Small intestine (tissue), 16 donors: ENCODE measurements around the gene HEMGN. TPM values are rescaled to one million over a fixed set of nuclear protein-coding genes. Genes with fewer than 3 reads are reported as not detected.

Experiments
- DNase-seq, 2 donors: peaks; one replicate each; pipeline versions ENCODE4 v3.0.0 to v3.0.0-alpha.2; 2013
- FAIRE-seq: peaks from 2 replicates; lab custom pipeline; 2012; peaks lifted over from hg19 to GRCh38; lab: Jason Lieb, UNC
- H3K27ac ChIP-seq, 3 donors: one replicate each; pipeline ENCODE4 v1.5.1; 2013; ENCODE audit warnings: low read length in 2 of 3, mild to moderate bottlenecking in 2 of 3, control low read depth in 1 of 3, inconsistent platforms in 1 of 3, low read depth in 1 of 3, moderate library complexity in 1 of 3
- H3K27me3 ChIP-seq, 3 donors: one replicate each; pipeline ENCODE4 v1.6.1; 2013; ENCODE audit warnings: low read length in 3 of 3, inconsistent platforms in 1 of 3; ENCODE audit not compliant: control insufficient read depth in 3 of 3, insufficient read depth in 3 of 3
- H3K36me3 ChIP-seq, 3 donors: one replicate each; pipeline ENCODE4 v1.6.1; 2013; ENCODE audit warnings: low read length in 3 of 3, inconsistent platforms in 1 of 3, low read depth in 1 of 3, mild to moderate bottlenecking in 1 of 3, moderate library complexity in 1 of 3; ENCODE audit not compliant: control insufficient read depth in 3 of 3, insufficient read depth in 2 of 3
- H3K4me1 ChIP-seq, 3 donors: one replicate each; pipeline ENCODE4 v1.6.1; 2013; ENCODE audit warnings: low read length in 2 of 3, inconsistent platforms in 1 of 3, low read depth in 1 of 3, mild to moderate bottlenecking in 1 of 3, moderate library complexity in 1 of 3; ENCODE audit not compliant: control insufficient read depth in 3 of 3, insufficient read depth in 2 of 3
- H3K4me3 ChIP-seq, 3 donors: one replicate each; pipeline ENCODE4 v1.5.1; 2013; ENCODE audit warnings: low read length in 3 of 3, control low read depth in 1 of 3, inconsistent platforms in 1 of 3, low read depth in 1 of 3, mild to moderate bottlenecking in 1 of 3, moderate library complexity in 1 of 3
- H3K9me3 ChIP-seq, 2 donors: one replicate each; pipeline ENCODE4 v1.6.1; 2013; ENCODE audit warnings: low read depth in 1 of 2, low read length in 1 of 2; ENCODE audit not compliant: control insufficient read depth in 2 of 2, insufficient read depth in 1 of 2
- WGBS, 3 donors: extraction: QIAGEN DNeasy Blood & Tissue Kit; methylation state at CpG; one replicate each; pipeline ENCODE4 v1.1.7; 2013; 5-methylcytosine and 5-hydroxymethylcytosine counted together
- long read RNA-seq, 10 donors: transcript quantifications; one replicate each; lab custom pipeline, GENCODE V29; 2026
- polyA plus RNA-seq, 4 donors: library from polyadenylated mRNA; stranded (reverse) in 3 of 4; unstranded in 1 of 4; fragments of 200-250 nt in 3 of 4; fragments of 120-200 nt in 1 of 4; gene quantifications; one replicate each; pipeline versions ENCODE4 v1.2.1 to v1.2.3, GENCODE V29; 2013
- donor health status: healthy with polysubstance abuse.
- donor health status: control.
- donor health status: control.
- donor health status: Bipolar disorder and iron deficiency.
- donor health status: healthy.

The HEMGN gene, protein sequence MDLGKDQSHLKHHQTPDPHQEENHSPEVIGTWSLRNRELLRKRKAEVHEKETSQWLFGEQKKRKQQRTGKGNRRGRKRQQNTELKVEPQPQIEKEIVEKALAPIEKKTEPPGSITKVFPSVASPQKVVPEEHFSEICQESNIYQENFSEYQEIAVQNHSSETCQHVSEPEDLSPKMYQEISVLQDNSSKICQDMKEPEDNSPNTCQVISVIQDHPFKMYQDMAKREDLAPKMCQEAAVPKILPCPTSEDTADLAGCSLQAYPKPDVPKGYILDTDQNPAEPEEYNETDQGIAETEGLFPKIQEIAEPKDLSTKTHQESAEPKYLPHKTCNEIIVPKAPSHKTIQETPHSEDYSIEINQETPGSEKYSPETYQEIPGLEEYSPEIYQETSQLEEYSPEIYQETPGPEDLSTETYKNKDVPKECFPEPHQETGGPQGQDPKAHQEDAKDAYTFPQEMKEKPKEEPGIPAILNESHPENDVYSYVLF
- under 1 TPM in 2 of 4 donors, not detected in 2; 0.03 to 0.74 TPM for polyA plus RNA-seq
- long read RNA-seq, donor 1, result 0 reads
- long read RNA-seq, donor 2, result 0 reads
- long read RNA-seq, donor 3, result 0 reads
- long read RNA-seq, donor 4, result 0 reads
- long read RNA-seq, donor 5, result 0 reads
- long read RNA-seq, donor 6, result 0 reads
- long read RNA-seq, donor 7, partial matches to known transcripts, result 5 of 6 reads
- long read RNA-seq, donor 7, other reads (novel, unspliced or antisense), result 0 of 6 reads
- long read RNA-seq, donor 8, result 0 reads
- long read RNA-seq, donor 9, result 0 reads
- long read RNA-seq, donor 10, result 0 reads

DNA sequence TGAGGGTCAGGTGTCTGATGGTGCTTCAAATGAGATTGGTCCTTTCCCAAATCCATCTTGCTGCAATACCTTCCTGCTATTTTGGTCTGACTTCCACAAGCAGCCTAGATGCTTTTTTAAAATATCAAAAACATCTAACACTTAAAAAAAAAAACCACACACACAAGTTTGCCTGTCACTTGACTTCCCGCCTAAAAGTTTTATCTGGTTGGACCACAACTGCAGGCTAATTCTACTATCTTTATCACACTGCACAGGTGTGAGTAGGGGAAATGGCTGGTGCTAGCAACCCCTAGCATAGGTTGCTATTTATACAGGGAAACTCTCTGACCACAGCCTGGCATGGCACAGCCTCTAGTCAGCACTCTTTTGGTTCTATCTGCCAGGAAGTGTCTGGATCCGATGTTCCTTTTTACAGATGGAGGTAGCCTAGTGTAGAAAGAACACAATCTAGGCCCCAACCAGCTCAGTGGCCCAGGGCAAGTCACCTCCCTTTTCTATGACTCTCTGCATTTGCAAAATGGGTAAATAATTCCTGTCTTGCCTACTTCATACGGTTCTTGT lies at the start of gene HEMGN:
HEMGN (minus strand) TSS at position 92 of the 564 bp plus-strand sequence; CDS start at position 56, 36 bp downstream.
- 49 to 60% (median 56%) methylated on average over 3 of the region's 3 CpGs for WGBS, 3 donors
- Histone ChIP-seq H3K4me3 (no peak within 1 kb of the TSS), H3K4me1 (no peaks in the 10 kb centered on the region), H3K9me3 (no peaks in the 10 kb centered on the region), H3K27ac (peak within 1 kb of the TSS in 1 of 3 donors; percentile 35), H3K27me3 (peaks cover 3 to 23% (median 5%) of the 10 kb centered on the region in 3 donors), H3K36me3 (no peaks in the 10 kb centered on the region)
- DNase-seq, result peak in 1 of 2 donors; percentile 17
- FAIRE-seq, result no peak

DNA sequence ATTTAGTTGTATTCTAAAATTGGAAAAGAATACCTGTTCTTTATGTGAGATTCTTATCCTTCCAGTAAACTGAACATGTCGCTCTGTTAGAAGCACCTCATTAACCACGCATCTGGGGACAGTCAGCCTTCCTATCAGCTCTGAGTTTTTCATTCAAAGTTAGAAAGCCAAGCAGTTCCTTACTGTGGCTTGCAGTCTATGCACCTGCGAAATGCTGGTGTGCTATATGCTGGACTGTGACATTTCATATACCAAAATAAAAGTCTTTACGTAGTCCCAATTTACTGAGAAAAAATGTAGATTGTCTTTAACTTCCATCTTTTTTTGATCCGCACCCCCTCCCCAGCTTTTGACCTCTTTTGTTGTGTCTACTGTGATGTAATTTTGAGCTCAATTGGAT lies 49.5 kb upstream of the HEMGN start:
- no peak for DNase-seq
- H3K4me1 ChIP-seq, result peaks cover 5 to 21% (median 14%) of the 10 kb centered on the region in 3 donors
- H3K9me3 ChIP-seq, result no peaks in the 10 kb centered on the region
- H3K27ac ChIP-seq, result no peak overlapping the region
- no peaks in the 10 kb centered on the region for H3K27me3 ChIP-seq
- 79 to 83% (median 82%) methylated on average over 5 of the region's 5 CpGs for WGBS, 3 donors
- H3K4me3 ChIP-seq, result no peak overlapping the region
- no peaks in the 10 kb centered on the region for H3K36me3 ChIP-seq
- FAIRE-seq, result no peak

DNA sequence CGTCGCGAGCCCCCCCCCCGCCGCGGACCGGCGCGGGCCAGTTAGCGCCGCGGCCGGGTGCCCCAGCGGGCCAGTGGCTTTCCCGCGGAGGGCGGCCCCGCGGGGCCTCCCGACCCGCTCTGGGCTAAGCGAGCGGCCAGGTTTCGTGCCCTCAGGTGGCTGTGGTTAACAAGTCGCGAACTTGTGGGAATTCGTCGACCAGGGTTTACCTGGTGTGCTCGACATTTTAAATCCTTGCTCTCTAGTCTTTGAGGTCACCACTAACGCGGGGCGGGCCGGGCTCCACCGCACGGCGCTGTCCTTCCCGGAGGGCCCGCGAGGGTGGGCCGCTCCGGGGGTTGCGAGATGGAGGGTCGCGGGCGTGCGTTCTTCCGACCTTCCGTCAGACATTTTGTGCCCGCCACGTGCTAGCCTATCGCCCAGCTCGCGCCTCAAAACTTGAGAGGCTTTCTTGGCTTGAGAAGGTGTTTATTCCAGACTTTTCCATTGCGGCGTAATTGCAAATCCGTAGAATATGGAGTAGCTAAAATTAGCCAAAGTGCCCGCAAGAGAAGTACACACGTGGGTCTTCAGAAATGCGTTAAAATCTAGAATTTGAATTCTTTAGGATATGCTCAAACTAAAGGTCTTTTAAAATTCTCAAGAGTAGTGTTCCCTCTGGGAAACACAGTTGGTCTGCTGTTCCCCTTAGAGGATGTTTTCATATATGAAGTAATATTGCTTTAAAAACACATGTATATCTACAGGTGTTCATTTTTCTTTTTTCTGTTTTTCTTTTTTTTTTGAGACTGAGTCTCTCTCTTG lies 47.3 kb upstream of the HEMGN start:
- Histone ChIP-seq H3K36me3 (no peaks in the 10 kb centered on the region), H3K4me1 (peaks cover 3 to 13% (median 12%) of the 10 kb centered on the region in 3 donors), H3K27ac (peak overlapping the region; percentile 79 to 99 (median 95)), H3K4me3 (peak overlapping the region; percentile 45 to 97 (median 95)), H3K9me3 (no peaks in the 10 kb centered on the region), H3K27me3 (no peaks in the 10 kb centered on the region)
- DNase-seq (peak in 1 of 2 donors; percentile 30), FAIRE-seq (no peak)
- WGBS, 3 donors, result 8 to 24% (median 12%) methylated on average over 46 to 59 of the region's 59 CpGs

DNA sequence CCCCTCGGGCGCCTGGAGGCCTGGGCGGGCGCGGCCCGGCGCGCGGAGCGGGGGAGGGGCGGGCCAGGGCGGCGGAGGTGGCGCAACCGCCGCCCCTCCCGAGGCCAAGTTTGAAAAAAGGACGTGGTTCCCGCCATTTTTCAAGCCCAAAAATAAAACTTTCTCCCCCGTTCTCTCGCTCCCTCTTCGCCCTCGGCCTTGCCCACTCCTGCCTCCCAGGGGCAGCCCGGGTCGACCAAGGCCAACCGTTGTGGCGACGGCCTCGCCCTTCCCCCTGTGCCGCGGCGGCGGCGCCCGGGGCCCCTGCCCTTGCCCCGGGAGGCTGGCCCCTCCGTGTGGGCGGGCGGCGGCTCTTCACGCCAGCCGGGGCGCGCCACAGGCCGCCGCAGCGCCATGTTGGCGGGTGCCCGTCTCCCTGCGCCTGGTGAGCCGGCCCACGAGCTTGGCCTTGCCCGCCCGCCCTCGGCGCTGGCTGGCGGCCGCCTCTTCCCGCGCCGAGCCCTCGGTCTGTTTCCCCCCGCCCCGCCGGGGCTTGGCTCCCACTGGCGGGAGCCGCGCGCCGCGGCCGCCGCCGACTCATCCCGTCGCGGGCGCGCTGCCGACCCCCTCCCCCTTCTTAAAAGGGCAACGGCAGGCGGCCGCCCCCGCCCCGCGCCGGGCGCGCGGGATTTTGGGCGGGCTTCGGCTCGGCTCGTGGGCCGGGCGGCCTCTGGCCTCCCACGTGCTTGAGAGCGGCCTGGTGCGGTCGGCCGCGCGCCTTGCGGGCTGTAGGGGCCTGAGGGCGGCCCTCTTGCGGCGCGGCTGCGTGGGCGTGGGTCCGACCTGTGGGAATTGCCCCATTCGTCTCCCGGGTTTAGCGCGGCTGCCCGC lies 46.5 kb upstream of the HEMGN start:
- no peaks in the 10 kb centered on the region for H3K27me3 ChIP-seq
- H3K36me3 ChIP-seq, result no peaks in the 10 kb centered on the region
- FAIRE-seq (no peak), DNase-seq (peak; percentile 62 to 90)
- H3K27ac ChIP-seq, result peak overlapping the region; percentile 92 to 99 (median 95)
- H3K9me3 ChIP-seq, result no peaks in the 10 kb centered on the region
- WGBS, 3 donors, result 0 to 1% (median 0%) methylated on average over 41 to 116 of the region's 116 CpGs
- peaks cover 3 to 10% (median 6%) of the 10 kb centered on the region in 3 donors for H3K4me1 ChIP-seq
- peak overlapping the region; percentile 84 to 97 (median 95) for H3K4me3 ChIP-seq

DNA sequence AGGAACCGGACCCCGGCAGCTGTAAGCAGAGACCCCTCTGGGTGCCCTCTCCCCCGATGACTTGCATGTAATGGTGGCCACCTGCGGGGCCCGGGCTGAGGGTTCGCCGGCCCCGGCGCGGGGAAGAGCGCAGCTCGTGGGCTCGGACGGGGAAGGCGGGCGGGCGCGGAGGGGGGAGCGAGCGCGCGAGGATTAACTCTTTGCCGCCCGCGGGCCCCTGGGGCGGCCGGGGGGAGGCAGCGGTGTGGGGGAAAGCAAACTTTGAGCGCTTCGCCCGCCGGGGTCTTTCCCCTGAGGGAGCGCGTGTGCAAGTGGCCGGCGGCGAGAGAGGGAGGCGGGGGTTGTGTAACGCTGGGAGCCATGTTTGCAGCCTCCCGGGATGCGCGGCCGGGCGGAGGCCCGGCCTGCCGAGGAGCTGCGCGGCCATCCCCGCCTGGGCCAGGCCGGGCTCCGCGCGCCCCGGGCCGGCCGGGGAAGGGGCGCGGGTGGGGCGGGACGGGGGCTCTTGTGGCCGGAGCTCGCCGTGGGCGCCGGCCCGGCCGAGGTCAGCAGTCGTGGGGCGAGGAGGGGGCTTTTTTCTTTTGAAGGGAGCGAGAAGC lies 45.7 kb upstream of the HEMGN start:
- H3K4me3 ChIP-seq, result peak overlapping the region; percentile 84 to 97 (median 95)
- no peaks in the 10 kb centered on the region for H3K9me3 ChIP-seq
- peak; percentile 65 to 88 for DNase-seq
- no peak for FAIRE-seq
- H3K4me1 ChIP-seq, result peaks cover 3 to 10% (median 6%) of the 10 kb centered on the region in 3 donors
- WGBS, 3 donors, result 1% methylated on average over 37 to 70 of the region's 70 CpGs
- no peaks in the 10 kb centered on the region for H3K36me3 ChIP-seq
- H3K27ac ChIP-seq, result peak overlapping the region; percentile 92 to 99 (median 95)
- no peaks in the 10 kb centered on the region for H3K27me3 ChIP-seq

DNA sequence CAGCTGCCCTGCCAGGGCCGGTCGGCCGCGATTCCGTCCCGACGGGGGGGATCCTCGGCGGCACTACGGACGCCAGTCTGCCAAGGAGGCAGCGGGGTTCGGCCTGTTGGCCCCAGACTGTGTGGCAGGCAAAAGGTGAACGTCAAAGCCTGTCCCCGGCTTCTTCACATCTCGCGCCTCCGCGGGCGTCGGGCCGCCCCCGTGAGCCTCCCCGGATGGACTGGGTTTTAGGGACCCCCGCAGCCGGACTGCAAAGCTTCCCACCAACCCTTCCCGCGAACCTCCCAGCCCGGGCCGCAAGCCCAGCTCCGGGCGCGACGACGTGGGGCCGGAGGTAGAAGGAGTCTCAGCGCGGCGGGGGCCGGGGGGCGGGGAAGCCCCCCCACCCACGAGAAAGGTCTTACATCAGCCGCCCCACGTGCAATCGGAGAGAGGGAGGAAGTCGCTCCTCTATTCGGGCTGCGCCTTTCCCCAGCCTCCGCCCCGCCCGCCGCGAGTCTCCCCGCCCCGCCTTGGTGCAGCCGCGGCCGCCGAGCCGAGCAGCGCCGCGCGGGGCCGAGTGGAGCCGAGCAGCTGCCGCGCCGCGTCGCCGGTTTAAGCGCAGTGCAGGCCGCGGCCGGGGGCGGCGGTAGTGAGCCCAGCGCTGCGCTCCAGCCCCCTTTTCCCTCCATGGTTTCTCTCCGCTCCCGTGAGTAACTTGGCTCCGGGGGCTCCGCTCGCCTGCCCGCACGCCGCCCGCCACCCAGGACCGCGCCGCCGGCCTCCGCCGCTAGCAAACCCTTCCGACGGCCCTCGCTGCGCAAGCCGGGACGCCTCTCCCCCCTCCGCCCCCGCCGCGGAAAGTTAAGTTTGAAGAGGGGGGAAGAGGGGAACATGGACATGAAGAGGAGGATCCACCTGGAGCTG lies 45.0 kb upstream of the HEMGN start, which contains the start of gene ANP32B:
ANP32B (plus strand) TSS at position 659 of the 906 bp plus-strand sequence; CDS start at position 874, 215 bp downstream.
- no peaks in the 10 kb centered on the region for H3K36me3 ChIP-seq
- 0 to 1% (median 0%) methylated on average over 42 to 105 of the region's 105 CpGs for WGBS, 3 donors
- H3K4me1 ChIP-seq, result peaks cover 3 to 10% (median 6%) of the 10 kb centered on the region in 3 donors
- DNase-seq (peak; percentile 87 to 98), FAIRE-seq (no peak)
- H3K27ac ChIP-seq, result peak within 1 kb of the TSS; percentile 92 to 99 (median 95)
- no peaks in the 10 kb centered on the region for H3K9me3 ChIP-seq
- H3K4me3 ChIP-seq, result peak within 1 kb of the TSS; percentile 84 to 97 (median 95)
- H3K27me3 ChIP-seq, result no peaks in the 10 kb centered on the region
